C4-2B (cell line): Measurements from ENCODE around the gene HOXA6.

Experiments used
- ZFX ChIP-seq: fragments of 450-650 bp; IDR thresholded peaks from 2 replicates; pipeline ENCODE4 v1.6.1; 2017
- TF ChIP-seq, protein P1 (sequence below): fragments of 450-650 bp; conservative IDR thresholded peaks from 2 replicates; pipeline ENCODE4 v1.5.1; 2017; ENCODE audit warnings: mild to moderate bottlenecking

GRCh38 chr7:27144781-27145164, 2.8 kb downstream of the HOXA6 start:
- TF ChIP-seq, protein P1, sequence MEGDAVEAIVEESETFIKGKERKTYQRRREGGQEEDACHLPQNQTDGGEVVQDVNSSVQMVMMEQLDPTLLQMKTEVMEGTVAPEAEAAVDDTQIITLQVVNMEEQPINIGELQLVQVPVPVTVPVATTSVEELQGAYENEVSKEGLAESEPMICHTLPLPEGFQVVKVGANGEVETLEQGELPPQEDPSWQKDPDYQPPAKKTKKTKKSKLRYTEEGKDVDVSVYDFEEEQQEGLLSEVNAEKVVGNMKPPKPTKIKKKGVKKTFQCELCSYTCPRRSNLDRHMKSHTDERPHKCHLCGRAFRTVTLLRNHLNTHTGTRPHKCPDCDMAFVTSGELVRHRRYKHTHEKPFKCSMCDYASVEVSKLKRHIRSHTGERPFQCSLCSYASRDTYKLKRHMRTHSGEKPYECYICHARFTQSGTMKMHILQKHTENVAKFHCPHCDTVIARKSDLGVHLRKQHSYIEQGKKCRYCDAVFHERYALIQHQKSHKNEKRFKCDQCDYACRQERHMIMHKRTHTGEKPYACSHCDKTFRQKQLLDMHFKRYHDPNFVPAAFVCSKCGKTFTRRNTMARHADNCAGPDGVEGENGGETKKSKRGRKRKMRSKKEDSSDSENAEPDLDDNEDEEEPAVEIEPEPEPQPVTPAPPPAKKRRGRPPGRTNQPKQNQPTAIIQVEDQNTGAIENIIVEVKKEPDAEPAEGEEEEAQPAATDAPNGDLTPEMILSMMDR: no peak
- no peak for TF ChIP-seq ZFX
